NCI-H1930 (cell line): ENCODE data around the gene ATXN7L2.

Experiments used
- DNase-seq, 2 experiments: peaks; one replicate each; lab custom pipeline; 2025; lab: John Stamatoyannopoulos, UW

Gene ATXN7L2

DNA sequence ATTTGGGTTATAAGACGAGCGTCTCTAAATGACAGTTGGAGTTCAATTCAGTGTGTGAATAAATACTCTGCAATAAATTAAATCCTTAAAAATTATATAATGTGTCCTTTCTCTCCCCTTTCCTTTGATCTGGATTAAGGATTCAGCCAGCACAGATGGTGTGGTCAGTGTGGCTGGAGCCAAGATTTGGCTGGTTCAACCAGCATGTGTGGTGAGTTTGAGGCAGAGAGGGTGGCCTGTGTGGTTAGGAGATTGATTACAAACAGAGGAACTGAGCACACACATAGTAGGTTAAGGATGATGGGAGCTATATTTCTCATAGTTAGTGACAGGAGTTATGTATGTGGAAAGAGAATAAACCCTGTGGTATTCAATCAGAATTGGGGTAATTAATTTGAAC is 40.0 kb downstream of the ATXN7L2 start:
- no peak for DNase-seq

DNA sequence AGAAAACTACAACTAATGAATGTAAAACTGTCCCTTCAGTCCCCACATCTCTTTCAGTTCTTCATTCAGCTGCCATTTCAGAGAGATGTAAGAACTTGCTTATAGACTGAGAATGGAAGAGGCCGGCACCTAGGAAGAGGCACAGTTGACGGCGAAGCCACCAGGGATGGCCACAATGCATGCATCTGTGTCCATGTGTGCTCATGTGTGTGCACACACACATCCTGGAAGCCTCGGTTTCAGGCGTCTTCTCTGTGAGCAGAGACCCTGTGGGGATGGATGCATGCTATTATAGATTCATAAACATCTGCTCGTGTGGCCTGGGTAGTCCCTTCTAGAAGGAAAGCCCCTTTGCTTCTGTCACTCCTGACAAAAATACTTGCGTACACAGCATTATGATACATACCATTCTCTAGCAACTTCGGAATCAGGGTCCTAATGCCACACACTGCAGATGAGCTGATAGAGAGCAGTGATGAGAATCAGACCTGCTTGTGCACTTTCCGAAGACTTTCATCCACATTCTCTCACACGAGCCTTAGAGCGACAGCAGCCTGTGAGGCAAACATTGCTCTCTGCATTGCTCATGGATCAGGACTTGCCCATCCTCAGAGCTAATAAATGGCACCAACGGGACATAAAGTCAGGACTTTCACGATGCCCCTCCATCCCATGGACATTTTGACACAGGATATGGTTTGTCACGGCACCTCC is 43.5 kb downstream of the ATXN7L2 start:
- no peak for DNase-seq

DNA sequence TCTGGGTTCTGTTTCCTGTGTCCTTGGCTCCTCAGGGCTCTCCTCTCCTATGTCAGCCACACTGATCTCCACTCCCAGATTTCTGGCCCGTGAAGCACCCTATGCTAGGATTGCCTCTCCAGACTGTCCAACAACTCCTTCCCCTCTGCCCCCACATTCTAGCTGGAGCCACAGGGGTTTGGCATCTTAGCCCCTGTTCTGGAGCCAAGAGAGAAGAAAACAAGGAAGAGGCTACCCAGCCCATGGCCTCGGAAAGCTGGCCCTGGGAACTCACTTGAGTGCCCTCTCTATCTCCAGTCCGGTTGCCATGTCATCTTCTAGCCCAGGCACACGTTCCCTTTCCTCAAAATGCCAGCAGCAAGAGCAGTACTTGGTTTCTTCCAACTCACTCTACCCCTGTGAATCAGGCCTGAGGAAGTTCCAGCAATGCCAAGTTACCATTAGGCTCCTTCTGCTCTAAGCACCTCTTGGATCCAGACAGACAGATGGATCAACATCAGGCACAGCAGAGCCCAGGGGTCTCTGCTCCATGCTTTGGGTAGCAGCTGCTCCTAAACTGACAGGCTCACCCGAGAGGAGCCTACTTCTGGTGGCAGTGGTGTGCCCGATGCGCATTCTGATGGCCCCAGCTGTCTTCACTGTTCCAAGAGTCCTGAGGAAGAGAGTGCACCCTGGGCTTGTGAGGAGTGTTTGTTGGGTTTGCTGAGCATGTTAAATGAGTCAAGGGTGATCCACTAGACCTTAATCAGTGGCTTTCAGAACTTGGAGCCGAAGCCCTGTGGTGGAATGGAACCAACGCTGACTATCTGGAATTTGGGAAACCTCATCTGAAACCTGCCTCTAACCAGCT is 44.4 kb downstream of the ATXN7L2 start:
- no peak for DNase-seq

DNA sequence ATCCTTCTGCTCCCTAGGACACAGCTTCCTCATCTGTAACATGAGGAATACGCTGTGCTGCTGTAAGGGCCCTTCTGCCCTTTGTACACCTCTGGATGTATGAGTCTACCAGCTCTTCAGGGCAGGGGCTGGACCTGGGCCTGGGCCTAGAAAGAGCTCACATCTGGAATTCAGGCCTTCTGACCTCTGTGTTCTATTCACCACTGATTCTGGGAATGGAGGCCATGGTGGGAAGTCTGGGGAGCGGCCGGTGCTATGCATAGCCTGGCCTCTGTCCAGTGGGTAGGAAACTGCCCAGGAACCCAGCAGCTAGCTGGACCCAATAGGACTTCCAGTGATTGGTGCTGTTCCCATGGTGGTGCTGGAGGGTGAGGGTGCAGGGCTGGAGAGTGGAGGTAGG is 45.0 kb downstream of the ATXN7L2 start:
- no peak for DNase-seq

DNA sequence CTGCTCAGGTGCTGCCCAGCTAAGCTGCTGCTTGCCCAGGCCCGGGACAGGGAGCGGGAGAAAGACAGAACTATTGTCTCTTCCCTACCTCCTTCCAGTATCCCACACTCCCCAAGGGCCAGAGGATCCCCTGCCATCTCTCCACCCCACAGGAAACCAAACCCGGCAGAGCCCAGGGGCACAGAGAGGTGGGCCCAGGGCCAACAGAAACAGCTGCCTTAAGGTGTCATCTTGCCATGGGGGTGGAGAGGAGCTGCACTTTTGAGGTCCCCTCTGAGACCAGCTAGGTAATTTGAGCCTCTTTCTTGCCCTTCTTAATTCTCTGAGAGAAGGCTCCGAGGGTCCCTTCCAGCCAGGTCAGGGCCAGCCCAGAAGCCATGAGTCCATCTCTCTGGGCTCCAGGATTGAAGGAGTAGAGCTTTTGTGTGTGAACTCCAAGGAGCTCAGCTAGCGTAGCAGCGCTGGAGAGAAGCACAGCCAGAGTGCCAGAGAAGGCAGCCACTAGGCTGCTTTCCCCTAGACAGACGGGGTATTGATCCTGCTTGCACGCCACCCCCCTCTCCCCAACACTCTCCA is 46.3 kb downstream of the ATXN7L2 start:
- DNase-seq: no peak

DNA sequence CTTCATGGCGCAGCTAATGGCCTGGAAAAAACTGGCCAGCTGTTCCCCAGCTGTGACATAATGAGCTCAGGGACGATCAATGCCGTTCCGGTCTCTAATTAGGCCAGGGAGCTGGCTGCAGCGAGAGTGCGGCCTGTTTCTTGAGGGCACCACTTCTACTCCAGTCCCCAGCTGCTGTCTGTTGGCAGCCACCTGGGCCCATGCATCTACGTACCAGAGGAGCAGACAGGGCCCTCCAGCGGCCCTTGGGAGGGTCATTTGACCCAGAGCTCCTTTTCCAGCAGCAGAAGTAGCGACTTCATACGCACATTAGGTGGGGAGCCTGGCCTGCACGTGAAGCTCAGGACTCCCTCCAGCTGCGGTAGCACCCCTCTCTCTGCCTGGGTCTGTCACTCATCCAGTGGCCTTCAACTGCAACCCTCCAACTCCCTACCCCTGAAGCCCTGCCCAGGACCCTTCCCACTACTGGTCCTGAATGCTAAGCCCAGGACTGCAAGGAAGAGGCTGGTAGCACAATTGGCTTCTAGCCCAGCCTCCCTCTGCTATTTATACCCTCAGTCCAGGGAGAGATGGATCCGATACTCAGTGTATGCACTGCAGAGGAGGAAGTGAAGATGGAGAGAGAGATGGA is 46.9 kb downstream of the ATXN7L2 start:
- DNase-seq: no peak

DNA sequence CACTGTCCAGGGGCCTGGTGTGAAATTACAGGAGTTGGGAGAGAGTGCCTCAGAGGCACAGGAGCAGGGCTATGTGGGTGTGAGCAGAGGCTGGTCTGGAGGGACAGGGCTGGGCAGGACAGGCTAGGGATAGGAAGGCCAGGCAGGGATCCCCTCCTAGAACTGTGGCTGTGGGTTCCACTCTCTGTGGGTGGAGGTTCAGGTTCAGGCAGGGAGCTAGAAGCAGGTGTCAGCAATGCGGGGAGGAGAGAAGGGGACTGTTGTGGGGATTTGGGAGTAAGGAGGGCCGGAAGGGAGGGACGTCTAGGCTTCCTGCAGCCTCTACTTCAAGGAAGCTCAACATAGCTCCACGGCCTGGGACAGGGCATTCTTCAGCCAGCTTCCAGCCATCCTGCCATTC is 47.7 kb downstream of the ATXN7L2 start:
- no peak for DNase-seq

DNA sequence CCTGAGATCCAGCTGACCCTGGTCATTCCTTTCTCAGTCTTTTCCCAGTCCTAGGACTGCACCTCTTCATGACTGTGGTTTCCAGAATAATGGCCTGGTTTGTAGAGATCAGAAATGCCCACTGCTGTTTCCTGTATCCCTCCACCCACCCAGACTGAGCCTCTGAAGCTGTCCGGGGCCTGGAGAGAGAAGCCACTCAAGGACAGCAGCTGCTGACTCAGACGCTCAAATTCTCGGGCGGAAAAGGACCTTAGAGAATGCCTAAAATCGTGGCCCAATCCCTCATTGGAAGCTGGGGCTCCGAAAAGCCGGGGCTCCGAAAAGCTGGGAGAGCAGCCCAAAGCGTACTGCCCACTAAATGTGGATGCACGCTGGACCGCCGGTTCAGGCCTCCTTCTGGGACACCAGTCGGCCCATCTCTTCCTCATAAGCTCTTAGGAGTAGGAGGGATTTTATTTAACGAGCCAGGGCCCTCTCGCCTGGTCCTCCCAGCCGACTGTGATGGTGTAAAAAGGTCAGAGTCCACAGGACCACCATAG is 48.2 kb downstream of the ATXN7L2 start:
- no peak for DNase-seq

DNA sequence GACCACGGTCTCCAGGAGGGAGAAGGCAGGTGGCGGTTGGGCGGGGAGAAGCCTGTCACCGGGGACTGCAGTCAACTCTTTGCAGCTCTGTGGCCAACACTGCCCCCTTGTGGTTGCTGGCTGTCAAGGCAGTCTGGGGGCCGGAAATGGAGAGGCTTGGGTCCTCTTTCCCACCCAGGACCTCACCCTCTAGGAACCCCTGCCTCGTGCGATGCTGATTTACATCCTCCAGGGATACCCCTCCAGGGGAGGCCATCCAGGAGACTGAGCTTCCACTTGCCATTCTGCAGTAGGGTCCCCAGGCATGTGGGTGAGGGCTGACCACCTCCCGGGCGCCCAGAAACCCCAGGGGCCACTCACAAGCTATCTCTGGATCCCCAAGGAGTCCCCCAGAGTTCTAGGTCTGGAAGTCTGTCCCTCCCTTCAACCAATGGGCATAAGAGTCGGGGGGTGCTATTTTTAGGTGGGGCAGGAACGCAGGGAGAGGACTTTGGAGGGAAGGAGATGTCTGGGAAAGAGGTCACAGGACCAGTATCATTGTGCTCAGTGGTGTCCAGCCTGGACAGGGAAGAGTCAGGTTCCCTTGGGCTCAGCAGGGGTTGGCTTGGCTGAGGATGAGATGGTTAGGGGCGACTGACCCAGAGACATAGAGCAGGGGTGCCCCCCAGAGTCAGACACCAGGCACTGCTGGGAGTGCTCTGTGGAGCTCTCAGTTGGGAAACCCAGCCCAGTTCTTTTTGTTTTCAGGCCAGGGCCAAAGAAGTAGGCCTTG is 48.8 kb downstream of the ATXN7L2 start:
- DNase-seq: peak; percentile 43 to 62

DNA sequence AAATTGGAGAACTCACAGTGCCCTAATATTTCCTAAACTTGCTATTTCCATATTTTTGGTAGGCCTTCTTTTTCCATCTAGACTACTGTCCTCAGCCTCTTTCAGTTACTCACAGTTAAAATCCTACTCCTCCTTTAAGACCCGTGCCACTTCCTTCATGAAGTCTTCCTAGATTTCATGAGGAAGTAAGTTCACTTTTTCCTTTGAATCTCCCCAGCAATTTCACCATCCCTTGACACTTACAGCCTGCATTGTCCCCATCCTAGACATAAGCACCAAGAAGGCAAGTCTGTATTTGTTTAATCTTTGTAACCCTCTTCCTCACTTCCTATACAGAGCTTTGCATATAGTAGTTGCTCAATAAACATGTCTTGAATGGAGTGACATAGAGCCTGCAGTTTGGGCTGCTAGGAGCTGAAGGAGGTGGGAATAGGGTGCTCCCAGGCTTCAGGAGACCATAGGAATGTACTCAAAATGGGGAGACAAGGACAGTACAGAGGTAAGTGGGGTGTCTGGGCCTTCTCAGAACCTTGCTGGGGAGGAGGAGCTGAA is 50.7 kb downstream of the ATXN7L2 start:
- DNase-seq: no peak

DNA sequence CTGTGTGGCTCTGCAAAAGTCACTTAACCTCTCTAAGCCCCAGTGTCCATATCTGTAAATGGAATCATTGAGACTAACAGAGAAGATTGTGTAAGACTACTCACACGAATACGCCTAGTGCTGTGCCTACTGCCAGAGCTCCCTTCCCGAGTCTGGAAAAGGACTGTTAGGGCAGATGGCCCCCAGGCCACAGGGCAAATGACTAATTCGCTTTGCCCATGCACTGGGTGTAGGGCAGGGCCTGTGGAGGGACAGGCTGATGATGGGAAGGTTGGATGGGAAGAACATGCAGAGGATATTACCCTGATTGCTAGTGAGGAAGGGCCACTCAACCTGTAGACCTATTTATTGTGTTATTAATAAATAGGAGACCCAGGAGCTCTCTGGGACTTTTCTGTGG is 51.8 kb downstream of the ATXN7L2 start:
- no peak for DNase-seq

DNA sequence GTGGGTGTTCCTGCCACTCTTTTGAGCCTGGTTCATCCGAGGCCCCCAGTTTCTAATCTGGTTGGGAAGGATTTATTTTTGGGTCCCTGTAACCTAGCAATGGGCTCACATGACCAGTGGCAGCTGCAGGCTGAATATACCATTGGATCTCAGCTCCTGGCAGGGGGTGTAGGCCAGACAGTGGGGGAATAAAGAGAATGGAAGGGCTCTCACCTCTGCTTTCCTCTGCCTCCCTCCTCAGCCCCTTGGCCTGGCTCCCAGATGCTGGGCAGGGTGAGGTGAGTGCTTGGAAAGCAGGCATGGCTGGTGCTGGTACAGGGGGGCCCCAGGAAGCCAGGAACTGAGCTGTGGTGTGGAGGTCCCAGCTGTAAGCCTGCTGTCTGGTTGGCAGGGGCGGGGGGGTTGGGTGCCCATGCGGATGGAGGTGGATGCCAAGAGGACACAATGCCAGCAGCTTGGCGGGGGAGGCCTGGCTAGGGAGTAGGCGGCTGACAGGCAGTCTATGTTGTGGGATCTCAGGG is 52.3 kb downstream of the ATXN7L2 start:
- no peak for DNase-seq

DNA sequence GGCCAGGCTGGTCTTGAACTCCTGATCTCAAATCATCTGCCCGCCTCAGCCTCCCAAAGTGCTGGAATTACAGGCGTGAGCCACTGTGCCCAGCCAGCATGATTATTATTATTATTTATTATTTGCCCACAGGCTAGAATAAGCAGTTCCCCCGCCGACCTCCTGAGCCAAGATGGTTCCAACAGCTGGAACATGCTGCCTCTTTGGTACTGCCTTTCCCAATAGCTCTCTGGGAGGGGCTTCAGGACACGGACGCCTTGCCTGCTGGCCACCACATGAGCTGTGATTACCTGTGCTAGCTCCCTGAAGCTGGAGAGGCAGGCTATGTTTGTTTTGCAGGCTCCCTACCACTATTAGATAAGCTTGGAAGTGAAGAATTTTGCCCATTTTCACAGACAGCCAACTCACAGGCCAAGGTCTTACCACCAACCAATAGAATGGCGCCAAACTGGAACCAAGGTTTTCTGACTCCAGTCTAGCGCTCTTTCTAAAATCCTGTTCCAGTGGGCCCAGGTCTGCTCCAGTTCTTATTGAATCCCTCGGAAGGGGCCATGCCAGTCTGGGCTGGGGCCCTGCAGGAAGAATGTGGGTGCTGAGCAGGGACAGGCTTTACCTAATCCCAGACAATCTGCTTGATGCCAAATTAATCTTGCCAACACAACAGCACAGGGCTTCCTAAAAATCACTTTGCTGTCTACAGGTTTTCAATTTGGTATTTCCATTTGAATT is 53.9 kb downstream of the ATXN7L2 start:
- DNase-seq: no peak

DNA sequence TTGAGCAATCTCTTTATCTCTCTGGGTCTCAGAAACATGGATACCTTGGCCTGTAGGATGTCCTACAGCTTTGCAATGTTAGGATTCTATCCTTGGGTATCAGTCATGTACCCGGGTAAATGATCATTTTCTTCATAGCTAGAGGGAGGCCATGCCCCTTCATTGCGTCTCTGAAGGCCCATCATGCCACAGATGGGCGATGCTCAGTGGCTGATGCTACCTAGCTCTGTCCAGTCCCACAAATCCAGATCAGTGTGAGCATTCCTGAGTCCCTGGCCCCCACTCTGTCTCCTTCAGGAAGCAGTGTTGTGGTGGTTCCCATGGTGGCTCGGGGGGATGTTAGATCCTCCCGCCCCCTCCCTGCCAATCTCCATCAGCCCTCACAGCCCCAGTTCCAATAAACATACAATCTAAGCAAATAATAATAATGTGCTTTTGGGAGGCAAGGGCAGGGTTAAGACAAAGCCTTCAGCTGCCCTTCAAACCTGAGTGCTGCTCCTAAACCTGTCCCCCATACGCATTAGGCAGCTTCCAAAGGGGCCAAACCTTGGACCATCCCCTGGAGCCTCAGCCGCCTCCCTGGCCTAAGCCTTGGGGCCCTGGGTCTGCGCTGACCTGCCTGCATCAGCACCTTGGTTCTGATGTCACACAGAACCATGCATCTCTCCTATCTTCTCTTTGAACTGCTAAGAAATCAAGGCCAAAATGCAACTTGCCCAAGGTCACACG is 55.3 kb downstream of the ATXN7L2 start:
- DNase-seq: no peak

DNA sequence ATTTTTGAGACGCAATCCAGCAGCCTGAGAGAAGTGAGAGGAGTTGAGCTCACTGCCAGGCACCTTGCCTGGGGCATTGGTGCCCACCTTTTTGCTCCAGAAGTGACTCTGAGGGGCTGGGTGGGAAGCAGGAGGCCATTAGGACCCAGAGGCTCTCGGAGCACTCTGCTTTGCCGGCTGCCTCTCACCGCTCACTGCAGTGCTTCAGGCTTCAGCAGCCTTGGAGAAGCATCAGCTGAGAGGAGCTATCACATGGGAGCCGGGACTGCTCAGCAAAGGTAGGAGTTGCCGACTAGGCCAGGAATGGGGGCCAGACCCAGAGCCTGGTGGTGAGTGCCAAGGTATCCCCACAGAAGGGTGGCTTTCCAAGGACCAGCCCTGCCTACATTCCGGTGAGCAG is 56.0 kb downstream of the ATXN7L2 start, which contains the start of gene GPR61:
TSS of gene GPR61 (plus strand) at position 197 of the 400 bp plus-strand sequence. CDS start 3,151 bp downstream, outside the sequence.
- no peak for DNase-seq

DNA sequence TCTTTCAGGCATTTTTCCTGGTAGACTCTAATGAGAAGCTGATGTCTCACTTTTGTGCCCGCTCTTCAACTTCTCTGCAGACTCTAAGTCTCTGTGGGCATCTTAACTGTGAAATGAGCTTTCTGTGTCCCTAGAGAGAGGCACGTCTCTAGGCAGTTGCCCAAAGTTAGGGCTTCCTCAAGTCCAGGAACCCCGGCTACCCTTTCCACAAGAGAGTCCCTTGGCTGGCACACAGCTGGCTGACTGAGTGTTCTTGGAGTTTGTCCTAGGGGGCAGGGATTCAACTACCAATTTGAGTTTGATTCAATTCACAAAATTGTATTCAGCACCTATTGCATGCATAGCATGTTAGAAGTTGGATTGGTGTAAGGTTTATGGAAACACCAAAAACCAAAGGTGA is 57.4 kb downstream of the ATXN7L2 start:
- no peak for DNase-seq
